ES-I3 (cell line): ENCODE data around the gene MRPS10.
A peak's percentile ranks its signal among the peaks of the same experiment; 100 is the strongest.

Experiments used
- H3K36me3 ChIP-seq: 2 replicates; pipeline ENCODE4 v1.6.1; 2013; ENCODE audit warnings: mild to moderate bottlenecking, low read length, control low read depth, moderate library complexity; ENCODE audit not compliant: insufficient read depth
- H3K4me1 ChIP-seq: 2 replicates; pipeline ENCODE4 v1.6.1; 2013; ENCODE audit warnings: mild to moderate bottlenecking, control low read depth, low read length; ENCODE audit not compliant: insufficient read depth
- H3K9ac ChIP-seq: 2 replicates; pipeline ENCODE4 v1.6.1; 2013; ENCODE audit warnings: low read depth, mild to moderate bottlenecking, low read length, moderate library complexity
- H3K9me3 ChIP-seq: 2 replicates; pipeline ENCODE4 v1.6.1; 2013; ENCODE audit warnings: mild to moderate bottlenecking, low read length, moderate library complexity; ENCODE audit not compliant: control insufficient read depth, insufficient read depth

The MRPS10 gene

GRCh38 chr6:42217519-42218367 is at the start of gene MRPS10:
TSS of gene MRPS10 (minus strand) at chr6:42217861. CDS start at chr6:42217849, 12 bp downstream.
- Histone ChIP-seq H3K4me1 (no peaks in the 10 kb centered on the region; the same call in 1 of the 2 replicates), H3K36me3 (peaks cover 6% of the 10 kb centered on the region; the same call in 1 of the 2 replicates), H3K9me3 (no peaks in the 10 kb centered on the region), H3K9ac (peak within 1 kb of the TSS; percentile 100)

DNA sequence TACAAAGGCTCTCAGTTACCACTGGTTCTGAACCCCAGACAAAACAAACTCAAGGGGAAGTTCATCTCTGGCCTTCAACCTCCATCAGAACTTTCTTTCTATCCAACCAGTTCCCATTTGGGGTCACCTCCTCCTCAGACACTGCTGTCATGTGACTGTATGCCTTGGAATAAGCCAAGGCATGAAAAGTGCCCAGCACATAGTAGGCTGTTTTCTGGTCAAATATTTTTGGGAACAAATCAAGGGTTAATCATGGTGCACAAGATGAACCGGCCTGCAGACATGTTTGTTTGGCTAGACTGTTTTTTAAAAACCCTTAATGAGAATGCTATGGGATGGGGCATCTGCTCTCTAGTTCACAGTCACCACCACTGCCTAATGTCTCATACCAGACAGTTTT is 48.9 kb upstream of the MRPS10 start:
- H3K4me1 ChIP-seq = peaks cover 5% of the 10 kb centered on the region; the same call in 1 of the 2 replicates
- H3K9ac ChIP-seq = no peak overlapping the region
- no peaks in the 10 kb centered on the region; the same call in 1 of the 2 replicates for H3K36me3 ChIP-seq
- H3K9me3 ChIP-seq = no peaks in the 10 kb centered on the region

DNA sequence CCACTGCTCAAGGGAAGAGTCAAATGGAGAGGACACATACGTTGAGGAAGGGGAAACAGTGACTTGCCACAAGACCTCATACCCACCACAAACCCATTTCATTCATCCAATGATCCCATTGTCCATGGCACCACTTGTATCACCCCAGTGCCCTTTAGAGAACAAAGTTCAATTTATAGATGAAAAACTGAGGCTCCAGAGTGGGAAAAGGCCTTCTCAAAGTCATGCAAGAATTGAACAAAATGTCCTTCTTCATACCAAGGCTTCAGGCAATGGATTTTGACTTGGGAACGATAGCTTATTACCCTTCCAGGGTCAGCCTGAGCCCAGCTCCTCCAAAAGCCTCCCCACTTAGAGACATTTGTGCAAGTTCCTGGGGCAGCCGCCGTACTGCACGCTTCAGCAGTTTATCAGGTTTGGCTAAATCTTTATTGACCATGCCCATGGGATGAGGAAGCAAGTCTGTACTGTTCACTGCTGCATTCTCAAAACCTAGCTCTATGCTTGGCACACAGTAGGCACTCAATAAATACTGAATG is 47.3 kb upstream of the MRPS10 start:
- H3K36me3 ChIP-seq = no peaks in the 10 kb centered on the region; the same call in 1 of the 2 replicates
- peaks cover 8% of the 10 kb centered on the region for H3K4me1 ChIP-seq
- H3K9ac ChIP-seq = no peak overlapping the region
- H3K9me3 ChIP-seq = no peaks in the 10 kb centered on the region

GRCh38 chr6:42264162-42264851 is 46.6 kb upstream of the MRPS10 start:
- Histone ChIP-seq H3K36me3 (no peaks in the 10 kb centered on the region; the same call in 1 of the 2 replicates), H3K4me1 (peaks cover 8% of the 10 kb centered on the region), H3K9ac (no peak overlapping the region), H3K9me3 (no peaks in the 10 kb centered on the region)

- no peak overlapping the region; the same call in 1 of the 2 replicates for H3K9ac ChIP-seq
- H3K4me1 ChIP-seq = peaks cover 8% of the 10 kb centered on the region
- H3K9me3 ChIP-seq = no peaks in the 10 kb centered on the region
- no peaks in the 10 kb centered on the region for H3K36me3 ChIP-seq
These were observed 45.6 kb upstream of the MRPS10 start for GRCh38 chr6:42263165-42263728.

DNA sequence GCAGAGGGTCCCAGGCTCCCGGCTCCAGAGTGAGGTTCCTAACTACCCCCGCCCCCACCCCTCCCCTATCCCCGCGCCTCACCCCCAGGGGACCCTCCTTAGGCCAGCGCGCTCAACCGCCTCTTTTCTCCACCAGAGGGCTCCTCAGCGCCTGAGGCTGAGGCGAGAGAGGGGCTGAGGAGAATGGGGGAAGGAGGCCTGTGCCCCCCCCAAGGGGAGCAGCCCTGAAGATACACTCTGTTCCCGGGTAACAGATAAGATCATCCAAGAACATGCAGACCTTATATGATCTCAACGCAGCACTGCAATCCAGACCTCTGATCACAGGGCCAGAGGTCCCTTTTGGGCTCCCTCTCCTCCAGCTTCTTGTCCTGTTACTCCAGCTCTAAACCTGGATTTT is 43.3 kb upstream of the MRPS10 start:
- H3K9ac ChIP-seq = peak overlapping the region; percentile 27; the same call in 1 of the 2 replicates
- H3K9me3 ChIP-seq = no peaks in the 10 kb centered on the region
- peaks cover 3% of the 10 kb centered on the region; the same call in 1 of the 2 replicates for H3K36me3 ChIP-seq
- peaks cover 25% of the 10 kb centered on the region for H3K4me1 ChIP-seq

DNA sequence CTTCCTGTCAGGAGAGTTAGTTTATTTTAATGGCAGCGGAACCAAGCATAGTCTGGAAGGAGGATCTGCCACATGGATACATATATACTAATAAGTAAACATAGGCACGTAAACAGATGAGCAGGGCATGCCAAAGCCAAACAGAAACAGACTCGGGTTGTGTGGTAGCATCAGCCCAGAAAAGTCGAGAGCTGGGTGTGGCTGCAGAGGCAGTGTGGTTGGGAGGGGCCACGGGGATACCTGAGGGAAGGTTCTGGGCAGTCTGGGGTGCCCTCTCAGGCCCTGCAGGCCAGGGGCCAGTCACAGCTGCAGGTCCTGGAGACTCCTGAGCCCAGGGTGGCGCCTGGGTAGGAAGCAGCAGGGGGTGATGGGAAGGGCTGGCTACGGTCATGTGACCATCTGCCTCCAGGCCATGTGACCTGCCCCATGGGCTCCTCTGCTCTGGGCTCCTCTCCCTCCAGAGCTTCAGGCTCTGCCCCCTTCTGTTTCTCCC is 42.8 kb upstream of the MRPS10 start:
- peaks cover 25% of the 10 kb centered on the region for H3K4me1 ChIP-seq
- H3K9ac ChIP-seq = peak overlapping the region; percentile 27; the same call in 1 of the 2 replicates
- peaks cover 3% of the 10 kb centered on the region; the same call in 1 of the 2 replicates for H3K36me3 ChIP-seq
- no peaks in the 10 kb centered on the region for H3K9me3 ChIP-seq

- no peaks in the 10 kb centered on the region for H3K9me3 ChIP-seq
- peak overlapping the region; percentile 27; the same call in 1 of the 2 replicates for H3K9ac ChIP-seq
- peaks cover 3% of the 10 kb centered on the region; the same call in 1 of the 2 replicates for H3K36me3 ChIP-seq
- H3K4me1 ChIP-seq = peaks cover 25% of the 10 kb centered on the region
These were observed 42.3 kb upstream of the MRPS10 start for GRCh38 chr6:42259841-42260395.

- Histone ChIP-seq H3K9me3 (no peaks in the 10 kb centered on the region), H3K9ac (no peak overlapping the region), H3K4me1 (peaks cover 25% of the 10 kb centered on the region), H3K36me3 (peaks cover 5% of the 10 kb centered on the region)
These were observed 41.6 kb upstream of the MRPS10 start for GRCh38 chr6:42259286-42259685.

- no peak overlapping the region for H3K9ac ChIP-seq
- H3K9me3 ChIP-seq = no peaks in the 10 kb centered on the region
- H3K36me3 ChIP-seq = peaks cover 7% of the 10 kb centered on the region
- H3K4me1 ChIP-seq = peaks cover 19% of the 10 kb centered on the region
These were observed 40.0 kb upstream of the MRPS10 start for GRCh38 chr6:42257614-42258013.

- Histone ChIP-seq H3K36me3 (peaks cover 7% of the 10 kb centered on the region), H3K9me3 (no peaks in the 10 kb centered on the region), H3K9ac (no peak overlapping the region), H3K4me1 (peaks cover 19% of the 10 kb centered on the region)
These were observed 39.4 kb upstream of the MRPS10 start for GRCh38 chr6:42257063-42257462.

GRCh38 chr6:42255050-42255449 is 37.4 kb upstream of the MRPS10 start:
- Histone ChIP-seq H3K4me1 (peaks cover 18% of the 10 kb centered on the region), H3K9me3 (no peaks in the 10 kb centered on the region), H3K36me3 (peaks cover 7% of the 10 kb centered on the region), H3K9ac (no peak overlapping the region)

GRCh38 chr6:42254505-42254904 is 36.8 kb upstream of the MRPS10 start:
- Histone ChIP-seq H3K36me3 (peaks cover 7% of the 10 kb centered on the region), H3K9me3 (no peaks in the 10 kb centered on the region), H3K9ac (no peak overlapping the region), H3K4me1 (peaks cover 16% of the 10 kb centered on the region)
